Vagina (tissue), 2 donors: ENCODE measurements around the gene SYNGR2. TPM values are rescaled to one million over a fixed set of nuclear protein-coding genes. Genes with fewer than 3 reads are reported as not detected.

Experiments
- DNase-seq, 2 donors: peaks; one replicate each; pipeline ENCODE4 v3.0.0-alpha.2; 2017; ENCODE audit errors: extremely low spot score in 2 of 2
- H3K27ac ChIP-seq: fragments of 200-600 bp; sonication (generic); one replicate; pipeline ENCODE4 v1.5.1; 2019
- H3K27me3 ChIP-seq: fragments of 200-600 bp; sonication (generic); one replicate; pipeline ENCODE4 v1.5.1; 2019
- H3K36me3 ChIP-seq, 2 donors: fragments of 200-600 bp; sonication (generic); one replicate each; pipeline ENCODE4 v1.5.1; 2017 to 2019
- H3K4me1 ChIP-seq: fragments of 200-600 bp; sonication (generic); one replicate; pipeline ENCODE4 v1.5.1; 2019
- H3K4me3 ChIP-seq, 2 donors: fragments of 200-600 bp; sonication (generic); 1 replicate in 1 of 2; 2 replicates in 1 of 2; pipeline ENCODE4 v1.5.1; 2016 to 2019
- H3K9me3 ChIP-seq: fragments of 200-600 bp; sonication (generic); one replicate; pipeline ENCODE4 v1.5.1; 2019
- POLR2A ChIP-seq, 2 donors: fragments of 450-650 bp; IDR thresholded peaks; one replicate each; pipeline ENCODE4 v1.6.1; 2017; ENCODE audit warnings: antibody characterized with exemption in 2 of 2, mild to moderate bottlenecking in 2 of 2, moderate library complexity in 2 of 2
- POLR2AphosphoS5 ChIP-seq, 2 donors: sonication (generic); formaldehyde crosslinking; IDR thresholded peaks; one replicate each; pipeline ENCODE4 v1.9.0; 2017; ENCODE audit warnings: antibody characterized with exemption in 2 of 2, mild to moderate bottlenecking in 2 of 2, low read depth in 1 of 2; ENCODE audit not compliant: insufficient read depth in 1 of 2
- intact Hi-C: fragments of 100-400 bp; cut with DNase I; formaldehyde crosslinking; loops from one replicate; pipeline ENCODE4 v1.15.1; 2023
- total RNA-seq: library from RNA; depleted of rRNA; stranded (reverse); fragments of >200 nt; gene quantifications from one replicate; pipeline ENCODE4 v1.2.3, GENCODE V29; 2016
- TF ChIP-seq, protein P1 (sequence below), 3 experiments: fragments of 450-650 bp in 2 of 3; fragments of 200-600 bp in 1 of 3; sonication (generic) in 1 of 3; IDR thresholded peaks; one replicate each; pipeline ENCODE4 v1.5.1; 2017 to 2019; ENCODE audit warnings: antibody characterized with exemption in 3 of 3, mild to moderate bottlenecking in 2 of 3, moderate library complexity in 2 of 3

Gene SYNGR2
- total RNA-seq, 1 donor from 2014 or later: 82.3 TPM

DNA sequence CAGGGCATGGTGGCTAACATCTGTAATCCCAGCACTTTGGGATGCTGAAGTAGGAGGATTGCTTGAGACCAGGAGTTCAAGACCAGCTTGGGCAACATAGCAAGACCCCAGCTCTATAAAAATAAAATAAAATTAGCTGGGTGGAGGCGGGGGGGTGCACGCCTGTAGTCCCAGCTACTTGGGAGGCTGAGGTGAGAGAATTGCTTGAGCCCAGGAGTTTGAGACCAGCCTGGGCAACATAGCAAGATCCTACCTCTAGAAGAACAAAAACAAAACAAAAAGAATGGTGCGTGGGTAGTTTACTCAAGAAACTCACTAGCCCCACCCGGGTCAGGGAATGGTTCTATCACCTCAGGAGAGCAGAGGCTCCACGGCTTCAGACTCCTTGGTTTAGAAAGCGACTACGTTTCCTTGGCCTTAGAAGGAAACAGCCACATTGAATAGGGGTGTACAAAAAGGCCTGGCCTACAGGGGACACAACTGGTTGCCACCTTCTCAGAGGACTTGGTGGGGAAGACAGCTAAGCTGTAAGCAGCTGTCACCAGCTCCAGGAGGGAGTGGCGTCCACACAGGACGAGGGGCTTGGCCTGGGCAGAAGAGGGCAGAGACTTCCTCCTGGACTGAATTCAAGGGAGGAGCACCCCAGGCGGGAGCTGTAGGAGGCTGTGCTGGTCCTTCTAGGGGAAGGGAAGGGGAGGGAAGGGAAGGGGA, 17.8 kb downstream of the SYNGR2 start:
- intact Hi-C loops: no loop called here
- H3K27ac ChIP-seq: peak overlapping the region; percentile 62
- peaks cover 26% of the 10 kb centered on the region for H3K4me1 ChIP-seq
- TF ChIP-seq POLR2AphosphoS5 (IDR thresholded peaks at IDR 0.05; ENCODE audit: insufficient read depth in 1 of 2, low read depth in 1 of 2): no peak
- TF ChIP-seq, protein P1, sequence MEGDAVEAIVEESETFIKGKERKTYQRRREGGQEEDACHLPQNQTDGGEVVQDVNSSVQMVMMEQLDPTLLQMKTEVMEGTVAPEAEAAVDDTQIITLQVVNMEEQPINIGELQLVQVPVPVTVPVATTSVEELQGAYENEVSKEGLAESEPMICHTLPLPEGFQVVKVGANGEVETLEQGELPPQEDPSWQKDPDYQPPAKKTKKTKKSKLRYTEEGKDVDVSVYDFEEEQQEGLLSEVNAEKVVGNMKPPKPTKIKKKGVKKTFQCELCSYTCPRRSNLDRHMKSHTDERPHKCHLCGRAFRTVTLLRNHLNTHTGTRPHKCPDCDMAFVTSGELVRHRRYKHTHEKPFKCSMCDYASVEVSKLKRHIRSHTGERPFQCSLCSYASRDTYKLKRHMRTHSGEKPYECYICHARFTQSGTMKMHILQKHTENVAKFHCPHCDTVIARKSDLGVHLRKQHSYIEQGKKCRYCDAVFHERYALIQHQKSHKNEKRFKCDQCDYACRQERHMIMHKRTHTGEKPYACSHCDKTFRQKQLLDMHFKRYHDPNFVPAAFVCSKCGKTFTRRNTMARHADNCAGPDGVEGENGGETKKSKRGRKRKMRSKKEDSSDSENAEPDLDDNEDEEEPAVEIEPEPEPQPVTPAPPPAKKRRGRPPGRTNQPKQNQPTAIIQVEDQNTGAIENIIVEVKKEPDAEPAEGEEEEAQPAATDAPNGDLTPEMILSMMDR (IDR thresholded peaks at IDR 0.05): no peak
- TF ChIP-seq POLR2A (IDR thresholded peaks at IDR 0.05): no peak
- H3K27me3 ChIP-seq: no peaks in the 10 kb centered on the region
- DNase-seq: no peak
- peak overlapping the region; percentile 46 to 56 for H3K4me3 ChIP-seq
- no peaks in the 10 kb centered on the region for H3K9me3 ChIP-seq
- no peaks in the 10 kb centered on the region for H3K36me3 ChIP-seq

DNA sequence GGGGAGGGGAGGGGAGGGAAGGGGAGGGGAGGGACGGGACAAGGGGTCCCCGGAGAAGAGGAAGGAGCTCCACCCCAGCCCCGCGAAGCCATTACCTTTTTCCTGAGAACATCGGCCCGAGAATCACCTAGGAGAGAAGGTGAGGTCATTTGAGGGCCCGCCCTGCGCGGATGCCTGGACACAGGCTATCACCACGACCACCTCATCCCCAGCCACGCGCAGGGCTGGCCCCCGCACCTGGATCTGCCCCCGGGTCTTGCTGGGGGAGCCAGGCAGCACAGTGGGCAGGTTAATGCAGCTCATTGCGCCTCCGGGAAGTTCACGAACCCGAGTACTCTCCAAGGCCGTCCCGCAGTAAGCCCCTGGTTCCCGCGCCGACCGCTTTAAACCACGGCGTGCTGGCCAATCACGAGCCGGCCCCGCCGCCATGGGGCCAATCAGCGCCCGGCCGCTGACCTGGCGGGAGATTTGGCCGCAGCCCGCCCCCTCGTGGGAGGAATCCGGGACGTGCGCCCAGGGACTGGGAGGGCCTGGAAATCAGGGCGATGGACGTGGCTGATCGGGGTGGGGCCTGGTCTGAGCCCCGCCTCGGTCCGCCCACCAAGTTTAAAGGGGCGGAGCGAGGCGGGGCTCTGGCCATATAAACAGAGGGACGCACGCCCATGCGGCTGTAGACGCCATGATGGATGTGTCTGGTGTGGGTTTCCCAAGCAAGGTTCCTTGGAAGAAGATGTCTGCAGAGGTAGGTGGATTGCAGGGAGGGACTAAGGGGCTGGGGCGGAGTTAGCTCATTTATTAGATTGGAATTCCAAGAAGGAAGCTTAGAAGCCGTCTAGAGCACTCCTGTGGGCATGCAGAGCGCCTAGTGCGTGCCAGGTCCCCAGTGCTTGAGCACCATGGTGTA, 18.6 kb downstream of the SYNGR2 start, which contains the start of the genes AFMID and TK1:
AFMID (plus strand) TSS at position 671 of the 904 bp plus-strand sequence; CDS start at position 680, 9 bp downstream.
TK1 (minus strand) TSS at position 361 of the 904 bp plus-strand sequence; CDS start at position 303, 58 bp downstream.
- H3K4me3 ChIP-seq: peak within 1 kb of the TSS; percentile 46 to 56
- DNase-seq: peak in 1 of 2 donors; percentile 97
- H3K9me3 ChIP-seq: no peaks in the 10 kb centered on the region
- intact Hi-C loops: loop anchor here (1.0 kb wide), 1 partner anchor 39 kb away; no protein-coding TSS in a partner anchor
- TF ChIP-seq, protein P1 (IDR thresholded peaks at IDR 0.05): peak; percentile 58 to 81 (median 60)
- TF ChIP-seq POLR2AphosphoS5 (IDR thresholded peaks at IDR 0.05; ENCODE audit: insufficient read depth in 1 of 2, low read depth in 1 of 2) (peak; percentile 72 to 80), POLR2A (IDR thresholded peaks at IDR 0.05) (peak in 1 of 2 donors; percentile 41)
- peaks cover 26% of the 10 kb centered on the region for H3K4me1 ChIP-seq
- peak within 1 kb of the TSS; percentile 73 for H3K27ac ChIP-seq
- H3K27me3 ChIP-seq: no peaks in the 10 kb centered on the region
- no peaks in the 10 kb centered on the region for H3K36me3 ChIP-seq

DNA sequence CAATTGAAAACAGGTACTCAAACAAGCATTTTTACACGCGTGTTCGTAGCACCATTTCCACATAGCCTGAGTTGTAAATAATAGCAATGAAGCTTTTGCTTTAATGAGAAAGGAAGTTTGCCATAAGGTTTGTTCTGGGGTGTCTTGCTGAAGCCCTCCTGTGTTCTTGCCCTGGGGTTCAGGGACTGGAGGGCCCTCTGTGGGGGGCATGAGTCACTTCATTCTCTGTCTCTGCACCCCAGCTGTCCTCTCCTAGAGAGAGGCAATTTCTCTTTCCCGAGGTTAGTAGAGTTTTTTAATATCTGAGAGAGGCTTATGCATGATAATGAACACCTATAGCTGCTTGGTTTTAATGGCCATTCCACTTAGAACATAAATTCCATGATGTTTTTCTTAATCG, 28.3 kb downstream of the SYNGR2 start:
- Histone ChIP-seq H3K9me3 (no peaks in the 10 kb centered on the region), H3K27ac (no peak overlapping the region), H3K27me3 (no peaks in the 10 kb centered on the region), H3K36me3 (no peaks in the 10 kb centered on the region), H3K4me3 (no peak overlapping the region), H3K4me1 (peaks cover 16% of the 10 kb centered on the region)
- no peak for TF ChIP-seq POLR2A (IDR thresholded peaks at IDR 0.05)
- TF ChIP-seq POLR2AphosphoS5 (IDR thresholded peaks at IDR 0.05; ENCODE audit: insufficient read depth in 1 of 2, low read depth in 1 of 2): no peak
- TF ChIP-seq, protein P1 (IDR thresholded peaks at IDR 0.05): no peak
- intact Hi-C loops: no loop called here
- DNase-seq: no peak

- TF ChIP-seq POLR2A (IDR thresholded peaks at IDR 0.05) (no peak), POLR2AphosphoS5 (IDR thresholded peaks at IDR 0.05; ENCODE audit: insufficient read depth in 1 of 2, low read depth in 1 of 2) (no peak)
- TF ChIP-seq, protein P1 (IDR thresholded peaks at IDR 0.05): no peak
- peak overlapping the region; percentile 56 for H3K27ac ChIP-seq
Observed at GRCh38 chr17:78197147-78197832, 28.9 kb downstream of the SYNGR2 start.

More at GRCh38 chr17:78197147-78197832, 28.9 kb downstream of the SYNGR2 start:
- no peaks in the 10 kb centered on the region for H3K27me3 ChIP-seq
- no peak overlapping the region for H3K4me3 ChIP-seq
- intact Hi-C loops: no loop called here
- H3K9me3 ChIP-seq: no peaks in the 10 kb centered on the region
- no peaks in the 10 kb centered on the region for H3K36me3 ChIP-seq
- DNase-seq: no peak
- H3K4me1 ChIP-seq: peaks cover 16% of the 10 kb centered on the region
